ENCODE data around the gene RAI1.

RAI1 gene

GRCh38 chr17:17701658-17702057 lies 20.4 kb downstream of the RAI1 start:
- no peak for DNase-seq

DNA sequence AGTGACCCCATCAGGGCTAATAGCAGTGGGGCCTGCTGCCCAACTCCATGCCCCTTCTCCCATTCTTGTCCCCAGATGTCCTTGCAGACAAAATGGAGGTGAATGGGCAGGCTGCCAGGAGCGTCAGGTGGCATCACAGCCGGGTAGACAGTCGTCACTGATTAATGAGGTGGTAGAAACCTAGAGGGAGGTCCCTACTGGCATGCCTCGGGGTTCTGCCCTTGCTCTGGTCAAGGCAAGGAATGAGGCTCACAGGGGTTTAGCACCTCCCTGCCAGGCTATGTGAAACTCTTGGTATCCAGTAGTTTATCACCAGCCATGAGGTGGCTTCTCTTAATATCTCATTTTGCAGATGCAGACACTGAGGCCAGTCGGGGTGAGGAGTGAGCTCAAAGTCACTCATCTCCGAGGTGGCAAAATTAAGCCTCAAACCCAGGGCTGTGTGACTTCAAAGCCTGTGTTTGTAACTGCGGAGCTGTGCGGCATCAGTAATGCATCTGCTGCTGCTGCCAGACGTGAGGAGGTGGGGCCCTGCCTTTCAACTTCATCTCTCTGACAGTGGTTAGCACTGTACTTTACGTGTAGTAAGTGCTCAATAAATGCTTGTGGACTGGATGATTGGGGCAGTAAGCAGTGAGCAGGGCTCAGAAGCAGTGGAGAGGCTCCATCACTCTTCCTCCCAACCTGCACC lies 21.3 kb downstream of the RAI1 start:
- no peak for DNase-seq

DNA sequence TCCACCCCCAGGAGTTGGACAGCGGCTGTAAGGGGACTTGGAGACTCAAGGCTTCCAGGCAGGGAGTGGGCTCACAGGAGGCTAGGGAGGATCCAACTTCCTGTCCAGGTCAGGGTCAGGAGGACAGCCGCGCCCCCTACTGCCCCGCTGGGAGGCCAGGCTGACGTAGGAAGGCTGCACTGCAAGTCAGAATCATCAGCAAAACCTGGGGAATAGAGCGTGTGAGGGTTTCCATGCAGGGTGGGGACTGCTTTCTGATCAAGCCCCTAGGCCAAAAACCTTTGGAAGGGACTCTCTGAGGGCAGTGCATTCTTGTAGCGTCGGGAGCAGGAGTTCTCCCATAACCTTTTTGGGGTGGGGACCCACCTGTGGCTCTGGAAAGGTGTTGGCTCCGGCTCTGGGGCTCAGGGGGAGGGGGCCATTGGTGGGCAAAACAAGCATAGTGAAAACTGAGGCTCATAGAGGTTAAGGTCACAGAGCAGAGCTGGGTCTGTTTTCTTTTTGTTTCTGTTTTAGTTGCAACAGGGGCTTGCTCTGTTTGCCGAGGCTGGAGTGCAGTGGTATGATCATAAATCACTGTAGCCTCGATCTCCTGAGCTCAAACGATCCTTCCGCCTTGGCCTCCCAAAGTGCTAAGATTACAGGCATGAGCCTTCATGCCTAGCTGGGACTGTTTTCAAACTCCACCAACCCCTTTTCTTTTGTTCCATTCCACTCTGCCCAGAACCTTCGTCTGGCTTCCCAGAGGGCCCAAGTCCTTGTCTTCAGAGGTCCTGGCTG lies 22.1 kb downstream of the RAI1 start:
- DNase-seq, result no peak

DNA sequence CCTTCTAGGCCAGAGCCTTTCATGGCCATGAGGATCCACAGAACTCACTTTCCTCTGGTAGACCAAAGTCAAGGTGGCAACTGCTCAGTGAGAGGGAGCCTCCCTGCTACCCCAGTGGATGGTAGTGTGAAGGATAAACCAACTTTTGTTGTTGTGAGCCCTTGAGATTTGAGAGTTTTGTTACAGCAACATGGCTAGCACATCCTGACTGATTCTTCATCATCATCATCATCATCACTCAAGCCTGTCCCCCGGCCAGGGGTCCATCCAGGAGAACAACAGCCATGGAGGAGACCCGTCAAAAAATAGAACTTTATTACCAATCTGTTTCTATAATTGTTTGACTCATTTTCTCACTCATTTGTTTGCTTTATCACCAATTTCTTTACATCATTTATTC lies 23.7 kb downstream of the RAI1 start:
- no peak for DNase-seq

- DNase-seq, result no peak
Measured at GRCh38 chr17:17706140-17707060, 25.1 kb downstream of the RAI1 start.

DNA sequence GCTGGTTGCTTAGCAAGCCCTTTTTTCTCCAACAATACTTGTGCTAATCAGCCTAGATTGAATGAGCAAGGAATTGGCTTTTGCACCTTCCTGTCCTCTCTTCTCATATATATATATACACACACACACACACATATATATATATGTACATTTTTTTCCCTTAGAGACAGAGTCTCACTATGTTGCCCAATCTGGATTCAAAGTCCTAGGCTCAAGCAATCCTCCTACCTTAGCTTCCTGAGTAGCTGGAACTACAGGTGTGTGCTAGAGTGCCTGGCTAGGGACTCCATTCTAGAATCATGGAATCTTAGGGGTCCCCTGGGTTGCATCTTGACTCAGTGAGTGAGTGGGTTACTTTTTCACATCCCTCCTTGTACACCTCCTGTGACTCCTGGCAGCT lies 27.0 kb downstream of the RAI1 start:
- DNase-seq, result no peak

DNA sequence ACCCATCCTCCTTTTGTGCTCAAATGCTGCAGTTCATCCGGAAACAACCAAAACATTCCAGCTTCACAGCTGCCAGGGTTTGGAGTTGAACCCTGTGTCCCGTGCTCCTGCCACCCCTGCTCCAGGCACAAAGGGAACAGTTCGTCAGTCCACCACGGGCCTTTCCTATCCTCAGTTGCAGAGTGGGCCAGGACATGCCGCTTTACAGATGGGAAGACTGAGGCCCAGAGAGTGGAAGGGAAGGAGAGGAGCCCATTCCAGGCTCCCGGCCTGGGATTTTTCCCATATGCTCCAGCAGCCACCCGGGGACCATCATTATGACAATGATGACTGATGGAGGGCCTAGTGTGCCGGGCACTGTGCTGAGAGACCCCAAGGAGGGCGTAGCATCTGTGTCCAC lies 27.6 kb downstream of the RAI1 start:
- no peak for DNase-seq

- no peak for DNase-seq
Measured at GRCh38 chr17:17709815-17710321, 28.6 kb downstream of the RAI1 start.

- no peak for DNase-seq
Measured at GRCh38 chr17:17710355-17710727, 29.1 kb downstream of the RAI1 start.

- no peak for DNase-seq
Measured at GRCh38 chr17:17710728-17711541, 29.7 kb downstream of the RAI1 start.

- no peak for DNase-seq
Measured at GRCh38 chr17:17711641-17712162, 30.4 kb downstream of the RAI1 start.

DNA sequence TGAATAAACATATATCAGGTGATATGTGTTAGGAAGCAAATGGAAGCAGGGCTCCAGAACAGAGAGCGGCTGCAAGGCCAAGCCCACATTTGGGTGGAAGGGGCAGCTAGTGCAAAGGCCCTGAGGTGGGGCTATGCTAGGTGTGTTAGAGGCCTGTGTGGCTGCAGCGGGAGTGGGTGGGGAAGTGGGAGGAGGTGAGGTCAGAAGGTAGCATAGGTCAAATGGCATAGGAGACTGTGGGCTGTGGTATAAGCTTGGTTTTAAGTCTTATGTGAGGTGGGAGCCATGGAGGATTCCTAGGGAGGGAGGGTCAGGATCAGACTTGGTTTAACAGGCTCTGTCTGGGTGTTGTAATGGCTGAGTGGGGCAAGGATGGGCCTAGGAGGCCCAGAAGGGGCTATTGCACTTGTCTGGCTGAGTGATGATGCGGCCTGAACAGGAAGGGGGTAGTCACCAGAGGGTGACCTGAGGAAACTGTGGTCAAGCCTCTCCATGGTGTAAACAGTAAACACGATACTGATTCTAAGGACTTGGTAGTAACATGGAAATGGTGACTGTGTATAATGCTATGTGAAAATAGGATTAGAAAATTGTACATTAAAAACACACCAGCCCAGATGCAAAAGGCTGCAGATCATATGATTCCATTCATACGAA lies 31.1 kb downstream of the RAI1 start:
- no peak for DNase-seq

GRCh38 chr17:17713839-17714238 lies 32.6 kb downstream of the RAI1 start:
- no peak for DNase-seq

GRCh38 chr17:17714261-17714866 lies 33.1 kb downstream of the RAI1 start:
- no peak for DNase-seq

- DNase-seq, result no peak
Measured at GRCh38 chr17:17714879-17715278, 33.6 kb downstream of the RAI1 start.

- DNase-seq, result no peak
Measured at GRCh38 chr17:17716837-17717523, 35.7 kb downstream of the RAI1 start.

- DNase-seq, result no peak
Measured at GRCh38 chr17:17718251-17718650, 37.0 kb downstream of the RAI1 start.

- no peak for DNase-seq
Measured at GRCh38 chr17:17719199-17719940, 38.1 kb downstream of the RAI1 start.

GRCh38 chr17:17719966-17720543 lies 38.8 kb downstream of the RAI1 start:
- DNase-seq, result no peak

Data from activated CD8-positive, alpha-beta memory T cell treated with anti-CD3 and anti-CD28 coated beads, Interleukin-2, amount 50 U/mL, for 4 hours (primary cell).